Osteoblast (primary cell): ENCODE data around the gene TMUB2. TPM values are rescaled to one million over a fixed set of nuclear protein-coding genes. Genes with fewer than 3 reads are reported as not detected.

Source experiments
- DNase-seq: peaks from one replicate; pipeline ENCODE4 v3.0.0; 2011; ENCODE audit warnings: low spot score, mixed read lengths; ENCODE audit not compliant: insufficient read length; ENCODE audit errors: missing footprints
- H2AFZ ChIP-seq: 2 replicates; pipeline ENCODE4 v1.6.0; 2011; ENCODE audit warnings: mild to moderate bottlenecking, low read length
- H3K27ac ChIP-seq: 2 replicates; pipeline ENCODE4 v1.5.1; 2011; ENCODE audit warnings: mild to moderate bottlenecking, low read depth, low read length, moderate library complexity
- H3K27me3 ChIP-seq: 2 replicates; pipeline ENCODE4 v1.6.0; 2012; ENCODE audit warnings: mild to moderate bottlenecking, control low read depth, inconsistent platforms, low read length, moderate library complexity; ENCODE audit not compliant: insufficient read depth
- H3K36me3 ChIP-seq: 2 replicates; pipeline ENCODE4 v1.5.1; 2011; ENCODE audit warnings: mild to moderate bottlenecking, low read length, control low read depth, moderate library complexity; ENCODE audit not compliant: insufficient read depth
- H3K4me1 ChIP-seq: 2 replicates; pipeline ENCODE4 v1.5.1; 2011; ENCODE audit warnings: mild to moderate bottlenecking, low read length, control low read depth, moderate library complexity; ENCODE audit not compliant: insufficient read depth
- H3K4me2 ChIP-seq: 2 replicates; pipeline ENCODE4 v1.6.0; 2011; ENCODE audit warnings: mild to moderate bottlenecking, low read length; ENCODE audit not compliant: insufficient read depth
- H3K4me3 ChIP-seq: fragments of 200-600 bp; sonication (generic); 3 replicates; pipeline ENCODE4 v1.5.1; 2012; ENCODE audit warnings: mild to moderate bottlenecking, low read length, inconsistent platforms; ENCODE audit not compliant: insufficient read depth
- H3K79me2 ChIP-seq: 2 replicates; pipeline ENCODE4 v1.6.0; 2012; ENCODE audit warnings: mild to moderate bottlenecking, low read length, control low read depth, inconsistent platforms; ENCODE audit not compliant: insufficient read depth
- H3K9me3 ChIP-seq: 2 replicates; pipeline ENCODE4 v1.5.1; 2011; ENCODE audit warnings: low read depth, low read length, control low read depth
- H4K20me1 ChIP-seq: 2 replicates; pipeline ENCODE4 v1.6.0; 2012; ENCODE audit warnings: mild to moderate bottlenecking, low read length, control low read depth; ENCODE audit not compliant: insufficient read depth
- total RNA-seq: library from RNA; depleted of rRNA; stranded (reverse); fragments of >200 nt; gene quantifications from 2 replicates; pipeline ENCODE4 v1.2.3, GENCODE V29; 2012
- TF ChIP-seq, protein P1 (sequence below): IDR thresholded peaks from 2 replicates; pipeline ENCODE4 v1.5.1; 2011; ENCODE audit warnings: mild to moderate bottlenecking, low read depth, low read length, moderate library complexity; ENCODE audit errors: extremely low read depth

TMUB2 gene
- total RNA-seq, 1 donor: 27.9 TPM

DNA sequence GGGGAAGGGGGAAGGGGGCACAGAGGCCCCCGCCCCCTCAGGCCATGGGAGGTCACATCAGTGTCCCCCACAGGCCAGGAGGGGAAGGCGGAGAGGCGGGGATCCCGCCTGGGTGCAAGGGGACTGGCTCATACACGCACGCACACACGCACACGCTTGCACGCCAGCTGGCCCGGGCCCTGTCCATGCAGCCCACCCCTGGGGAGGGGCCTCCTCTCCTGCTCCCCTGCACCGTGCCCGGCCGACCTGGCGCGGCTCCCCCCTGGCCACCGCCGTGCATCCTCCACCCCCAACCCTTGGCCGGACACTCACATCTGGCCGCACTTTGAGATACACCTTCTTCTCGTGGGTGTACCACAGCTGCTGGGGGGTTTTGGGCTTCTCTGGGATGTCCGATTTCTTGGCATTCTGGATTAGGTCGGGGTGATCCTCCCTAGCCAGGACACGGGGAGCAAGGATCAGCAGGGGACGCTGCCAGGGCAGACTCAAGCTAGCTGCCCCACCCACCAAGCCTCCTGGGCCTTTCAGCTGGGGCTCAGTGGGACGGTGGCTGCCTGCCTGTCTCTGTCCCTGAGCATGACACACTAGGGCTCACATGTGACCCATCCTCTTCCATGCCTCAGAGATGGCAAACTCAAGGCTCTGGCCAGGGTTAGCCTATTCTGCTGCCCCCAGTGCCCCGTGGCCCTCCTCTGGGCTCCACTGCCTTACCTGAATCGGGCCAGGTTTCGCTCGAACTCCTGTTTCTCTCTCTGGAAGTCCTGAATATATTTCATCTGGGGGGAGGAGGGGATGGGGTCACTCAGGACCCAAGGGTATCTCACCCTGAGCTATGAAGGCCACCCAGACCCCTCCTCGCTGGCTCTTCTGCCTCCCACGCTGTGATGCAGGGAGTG, 26.0 kb downstream of the TMUB2 start:
- H3K4me3 ChIP-seq: no peak overlapping the region
- peaks cover 71% of the 10 kb centered on the region for H3K36me3 ChIP-seq
- H3K27me3 ChIP-seq: no peaks in the 10 kb centered on the region
- DNase-seq: peak; percentile 86
- H3K79me2 ChIP-seq: peaks cover 23% of the 10 kb centered on the region
- H3K27ac ChIP-seq: no peak overlapping the region
- H3K4me1 ChIP-seq: peaks cover 21% of the 10 kb centered on the region
- no peak overlapping the region for H3K4me2 ChIP-seq
- no peaks in the 10 kb centered on the region for H3K9me3 ChIP-seq
- H2AFZ ChIP-seq: no peak overlapping the region
- peaks cover 40% of the 10 kb centered on the region for H4K20me1 ChIP-seq
- TF ChIP-seq, protein P1, sequence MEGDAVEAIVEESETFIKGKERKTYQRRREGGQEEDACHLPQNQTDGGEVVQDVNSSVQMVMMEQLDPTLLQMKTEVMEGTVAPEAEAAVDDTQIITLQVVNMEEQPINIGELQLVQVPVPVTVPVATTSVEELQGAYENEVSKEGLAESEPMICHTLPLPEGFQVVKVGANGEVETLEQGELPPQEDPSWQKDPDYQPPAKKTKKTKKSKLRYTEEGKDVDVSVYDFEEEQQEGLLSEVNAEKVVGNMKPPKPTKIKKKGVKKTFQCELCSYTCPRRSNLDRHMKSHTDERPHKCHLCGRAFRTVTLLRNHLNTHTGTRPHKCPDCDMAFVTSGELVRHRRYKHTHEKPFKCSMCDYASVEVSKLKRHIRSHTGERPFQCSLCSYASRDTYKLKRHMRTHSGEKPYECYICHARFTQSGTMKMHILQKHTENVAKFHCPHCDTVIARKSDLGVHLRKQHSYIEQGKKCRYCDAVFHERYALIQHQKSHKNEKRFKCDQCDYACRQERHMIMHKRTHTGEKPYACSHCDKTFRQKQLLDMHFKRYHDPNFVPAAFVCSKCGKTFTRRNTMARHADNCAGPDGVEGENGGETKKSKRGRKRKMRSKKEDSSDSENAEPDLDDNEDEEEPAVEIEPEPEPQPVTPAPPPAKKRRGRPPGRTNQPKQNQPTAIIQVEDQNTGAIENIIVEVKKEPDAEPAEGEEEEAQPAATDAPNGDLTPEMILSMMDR: no peak

DNA sequence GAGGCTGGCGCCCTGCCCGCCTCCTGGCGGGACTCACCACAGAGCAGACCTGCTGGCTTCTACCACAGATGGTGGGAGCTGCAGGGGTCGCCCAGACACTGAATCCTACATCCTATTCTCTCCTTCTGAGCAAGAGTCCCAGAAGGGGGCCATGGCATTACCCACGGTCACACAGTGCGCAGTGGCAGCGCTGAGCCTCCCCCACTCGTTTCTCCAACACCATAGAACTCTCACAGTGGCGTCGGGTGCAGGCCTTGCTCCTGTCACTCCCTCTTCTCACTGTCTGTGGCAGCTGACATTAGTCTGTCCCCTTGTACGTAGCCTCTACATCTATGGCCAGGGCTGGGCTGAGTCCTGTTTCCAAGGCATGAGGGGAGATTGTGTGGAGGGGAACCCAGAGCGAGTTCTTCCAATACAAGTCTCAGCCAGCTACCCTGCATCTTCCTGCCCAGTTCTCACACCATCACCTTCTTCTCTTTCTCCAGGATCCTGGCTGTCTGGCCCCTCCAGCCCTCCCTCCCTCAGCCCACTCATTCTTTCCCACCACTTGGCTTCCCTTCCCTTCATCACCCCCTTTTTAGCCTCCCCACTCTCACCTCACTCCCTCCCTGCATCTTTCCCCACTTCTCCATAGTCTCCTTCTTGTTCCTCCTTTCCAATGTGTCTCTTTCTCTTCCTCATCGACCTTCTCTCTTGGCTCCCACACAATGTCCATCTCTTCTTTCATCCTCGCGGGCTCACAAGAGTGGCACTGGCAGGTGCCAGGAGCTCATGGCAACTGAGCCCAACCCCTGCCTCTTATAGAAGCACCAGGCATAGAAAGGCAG, 26.8 kb downstream of the TMUB2 start:
- H3K27ac ChIP-seq: no peak overlapping the region
- H3K9me3 ChIP-seq: no peaks in the 10 kb centered on the region
- H3K4me3 ChIP-seq: no peak overlapping the region
- peak; percentile 54 for DNase-seq
- H3K79me2 ChIP-seq: peaks cover 29% of the 10 kb centered on the region
- TF ChIP-seq, protein P1: no peak
- no peaks in the 10 kb centered on the region for H3K27me3 ChIP-seq
- H2AFZ ChIP-seq: no peak overlapping the region
- H4K20me1 ChIP-seq: peaks cover 43% of the 10 kb centered on the region
- H3K36me3 ChIP-seq: peaks cover 64% of the 10 kb centered on the region
- H3K4me1 ChIP-seq: peaks cover 16% of the 10 kb centered on the region
- no peak overlapping the region for H3K4me2 ChIP-seq

DNA sequence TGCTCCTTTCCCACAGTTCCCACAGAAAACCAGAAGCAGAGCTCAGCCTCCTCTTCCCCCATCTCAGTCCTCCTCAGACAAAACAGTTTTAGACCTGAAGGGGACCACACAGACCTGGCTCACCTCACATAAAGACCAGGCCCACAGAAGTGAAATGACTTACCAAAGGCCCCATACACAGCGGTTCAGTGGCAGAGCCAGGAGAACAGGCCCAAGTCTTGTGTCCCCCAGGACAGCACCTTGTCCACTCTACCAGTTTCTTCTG, 27.4 kb downstream of the TMUB2 start:
- peak; percentile 52 for DNase-seq
- no peaks in the 10 kb centered on the region for H3K27me3 ChIP-seq
- peaks cover 42% of the 10 kb centered on the region for H4K20me1 ChIP-seq
- no peak overlapping the region for H2AFZ ChIP-seq
- H3K27ac ChIP-seq: no peak overlapping the region
- TF ChIP-seq, protein P1: no peak
- H3K9me3 ChIP-seq: no peaks in the 10 kb centered on the region
- peaks cover 58% of the 10 kb centered on the region for H3K36me3 ChIP-seq
- peaks cover 13% of the 10 kb centered on the region for H3K4me1 ChIP-seq
- H3K4me3 ChIP-seq: no peak overlapping the region
- H3K4me2 ChIP-seq: no peak overlapping the region
- peaks cover 29% of the 10 kb centered on the region for H3K79me2 ChIP-seq

DNA sequence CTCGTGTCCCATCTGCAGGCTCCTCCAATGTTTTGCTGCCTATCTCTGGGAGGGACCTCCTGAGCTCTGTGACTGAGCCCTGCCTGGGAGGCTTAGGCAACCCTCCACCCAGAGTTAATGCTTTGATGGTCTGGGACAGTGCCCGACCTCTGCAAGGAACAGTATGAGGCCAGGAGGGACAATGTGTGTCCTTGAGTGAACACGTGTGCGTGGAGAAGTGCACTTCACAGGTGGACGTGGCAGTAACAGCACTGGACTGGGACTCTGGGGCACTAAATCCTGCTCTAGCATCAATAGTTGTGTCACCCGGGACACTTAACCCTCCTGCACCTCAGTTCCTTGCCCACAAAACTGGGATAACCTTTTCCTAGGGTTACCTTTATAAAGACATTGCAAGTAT, 28.1 kb downstream of the TMUB2 start:
- no peak overlapping the region for H2AFZ ChIP-seq
- DNase-seq: peak; percentile 65
- TF ChIP-seq, protein P1: no peak
- H3K36me3 ChIP-seq: peaks cover 51% of the 10 kb centered on the region
- peaks cover 29% of the 10 kb centered on the region for H3K79me2 ChIP-seq
- peaks cover 35% of the 10 kb centered on the region for H4K20me1 ChIP-seq
- H3K4me1 ChIP-seq: peaks cover 13% of the 10 kb centered on the region
- no peak overlapping the region for H3K4me2 ChIP-seq
- no peaks in the 10 kb centered on the region for H3K9me3 ChIP-seq
- H3K27me3 ChIP-seq: no peaks in the 10 kb centered on the region
- no peak overlapping the region for H3K27ac ChIP-seq
- no peak overlapping the region for H3K4me3 ChIP-seq
